SU-DHL-6 (cell line): Measurements from ENCODE around the gene NOL8.

ENCODE experiments used
- EZH2phosphoT487 ChIP-seq: fragments of 200-600 bp; sonication (generic), shearing (Covaris generic); conservative IDR thresholded peaks from 2 replicates; pipeline ENCODE4 v1.6.1; 2018; ENCODE audit warnings: mild to moderate bottlenecking, antibody characterized with exemption, low read length, moderate library complexity, mixed read lengths
- TF ChIP-seq, protein P1 (sequence below): fragments of 200-600 bp; sonication (generic); IDR thresholded peaks from one replicate; pipeline ENCODE4 v1.5.1; 2017; ENCODE audit warnings: antibody characterized with exemption, mild to moderate bottlenecking, low read length, moderate library complexity; ENCODE audit not compliant: insufficient read depth, poor library complexity, severe bottlenecking

DNA sequence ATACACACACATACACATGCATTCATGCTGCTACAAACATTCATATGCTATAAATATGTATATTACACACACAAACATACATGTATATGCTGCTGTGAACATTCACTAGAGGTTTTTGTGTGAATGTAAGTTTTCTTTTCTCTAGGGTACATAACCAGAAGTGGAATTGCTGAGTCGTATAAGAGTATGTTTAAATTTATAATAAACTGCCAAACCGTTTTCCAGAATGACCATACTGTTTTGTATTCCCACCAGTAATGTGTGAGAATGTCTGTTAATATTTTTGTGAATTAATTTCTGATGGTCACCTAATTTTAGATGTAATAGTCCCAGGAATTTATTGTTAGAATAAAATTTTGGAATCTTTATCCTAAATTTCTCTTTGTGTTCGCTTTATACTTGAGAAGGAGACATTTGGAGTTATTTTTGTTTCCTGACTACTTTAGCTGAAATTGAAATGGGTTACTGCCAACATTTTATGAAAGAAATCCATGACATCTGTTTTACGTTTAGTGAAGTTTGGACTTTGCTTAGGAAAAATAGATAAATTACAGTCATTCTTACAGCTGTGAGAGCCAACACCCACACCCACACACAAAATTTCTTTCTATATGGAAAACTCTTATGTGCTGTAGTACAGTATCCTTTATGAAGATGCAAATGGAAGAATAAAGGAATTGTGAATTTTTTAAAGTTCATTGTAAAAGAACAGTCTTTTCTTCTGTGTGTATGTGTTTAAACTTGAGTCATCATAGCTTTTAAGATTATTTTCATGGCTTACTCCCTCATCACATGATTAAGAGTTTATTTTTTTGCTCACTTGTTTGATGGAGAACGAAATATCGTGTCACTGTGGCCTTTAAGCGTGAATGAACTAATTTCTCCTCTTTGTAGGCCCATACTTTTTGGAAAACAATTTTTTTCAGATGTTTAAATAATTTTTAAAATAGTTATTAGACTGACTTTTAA lies 24.9 kb upstream of the NOL8 start:
- TF ChIP-seq, protein P1, sequence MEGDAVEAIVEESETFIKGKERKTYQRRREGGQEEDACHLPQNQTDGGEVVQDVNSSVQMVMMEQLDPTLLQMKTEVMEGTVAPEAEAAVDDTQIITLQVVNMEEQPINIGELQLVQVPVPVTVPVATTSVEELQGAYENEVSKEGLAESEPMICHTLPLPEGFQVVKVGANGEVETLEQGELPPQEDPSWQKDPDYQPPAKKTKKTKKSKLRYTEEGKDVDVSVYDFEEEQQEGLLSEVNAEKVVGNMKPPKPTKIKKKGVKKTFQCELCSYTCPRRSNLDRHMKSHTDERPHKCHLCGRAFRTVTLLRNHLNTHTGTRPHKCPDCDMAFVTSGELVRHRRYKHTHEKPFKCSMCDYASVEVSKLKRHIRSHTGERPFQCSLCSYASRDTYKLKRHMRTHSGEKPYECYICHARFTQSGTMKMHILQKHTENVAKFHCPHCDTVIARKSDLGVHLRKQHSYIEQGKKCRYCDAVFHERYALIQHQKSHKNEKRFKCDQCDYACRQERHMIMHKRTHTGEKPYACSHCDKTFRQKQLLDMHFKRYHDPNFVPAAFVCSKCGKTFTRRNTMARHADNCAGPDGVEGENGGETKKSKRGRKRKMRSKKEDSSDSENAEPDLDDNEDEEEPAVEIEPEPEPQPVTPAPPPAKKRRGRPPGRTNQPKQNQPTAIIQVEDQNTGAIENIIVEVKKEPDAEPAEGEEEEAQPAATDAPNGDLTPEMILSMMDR: no peak
- no peak for TF ChIP-seq EZH2phosphoT487
